ENCODE measurements around the gene LKAAEAR1.

LKAAEAR1 gene

DNA sequence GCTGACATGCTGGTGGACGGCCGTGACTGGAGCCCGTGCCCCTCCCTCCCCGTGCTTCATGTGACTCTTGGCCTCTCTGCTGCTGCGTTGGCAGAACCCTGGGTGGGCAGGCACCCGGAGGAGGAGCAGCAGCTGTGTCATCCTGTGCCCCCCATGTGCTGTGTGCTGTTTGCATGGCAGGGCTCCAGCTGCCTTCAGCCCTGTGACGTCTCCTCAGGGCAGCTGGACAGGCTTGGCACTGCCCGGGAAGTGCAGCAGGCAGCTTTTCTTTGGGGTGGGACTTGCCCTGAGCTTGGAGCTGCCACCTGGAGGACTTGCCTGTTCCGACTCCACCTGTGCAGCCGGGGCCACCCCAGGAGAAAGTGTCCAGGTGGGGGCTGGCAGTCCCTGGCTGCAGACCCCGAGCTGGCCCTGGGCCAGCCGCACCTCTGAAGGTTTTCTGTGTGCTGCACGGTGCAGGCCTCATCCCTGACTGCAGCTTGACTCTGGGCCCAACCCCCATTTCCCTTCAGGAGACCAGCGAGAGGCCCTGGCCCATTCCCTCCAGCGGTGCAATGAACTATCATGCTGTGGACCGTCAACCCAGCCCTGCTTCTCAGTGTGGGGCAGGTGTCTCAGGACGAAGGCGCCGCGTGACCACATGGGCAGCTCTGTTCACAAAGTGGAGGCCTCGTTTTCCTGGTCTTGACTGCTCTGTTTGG is 15.0 kb upstream of the LKAAEAR1 start:
- no peak overlapping the region for H3K27ac ChIP-seq
- TF ChIP-seq ZFX (IDR thresholded peaks at IDR 0.05; ENCODE audit: borderline replicate concordance) (no peak), CTCF (IDR thresholded peaks at IDR 0.05) (no peak)

- TF ChIP-seq ZFX (IDR thresholded peaks at IDR 0.05; ENCODE audit: borderline replicate concordance) (no peak), CTCF (IDR thresholded peaks at IDR 0.05) (no peak)
- H3K27ac ChIP-seq, result no peak overlapping the region
Observed at GRCh38 chr20:64098471-64099013, 14.3 kb upstream of the LKAAEAR1 start.

DNA sequence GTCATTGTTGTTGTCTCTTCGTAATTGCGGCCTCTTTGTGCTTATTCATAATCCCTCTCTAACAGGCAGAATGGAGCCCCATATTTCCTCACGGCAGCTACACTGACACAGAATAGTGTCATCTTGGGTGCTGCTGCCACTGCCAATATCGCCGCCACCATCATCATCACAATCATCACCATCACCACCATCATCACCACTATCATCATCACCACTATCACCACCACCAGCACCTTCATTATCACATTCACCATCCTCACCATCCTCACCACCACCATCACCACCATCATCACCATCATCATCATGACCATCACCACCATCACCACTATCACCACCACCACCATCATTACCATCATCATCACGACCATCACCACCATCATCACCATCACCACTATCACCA is 12.3 kb upstream of the LKAAEAR1 start:
- TF ChIP-seq CTCF (IDR thresholded peaks at IDR 0.05) (no peak), ZFX (IDR thresholded peaks at IDR 0.05; ENCODE audit: borderline replicate concordance) (no peak)
- H3K27ac ChIP-seq, result no peak overlapping the region

DNA sequence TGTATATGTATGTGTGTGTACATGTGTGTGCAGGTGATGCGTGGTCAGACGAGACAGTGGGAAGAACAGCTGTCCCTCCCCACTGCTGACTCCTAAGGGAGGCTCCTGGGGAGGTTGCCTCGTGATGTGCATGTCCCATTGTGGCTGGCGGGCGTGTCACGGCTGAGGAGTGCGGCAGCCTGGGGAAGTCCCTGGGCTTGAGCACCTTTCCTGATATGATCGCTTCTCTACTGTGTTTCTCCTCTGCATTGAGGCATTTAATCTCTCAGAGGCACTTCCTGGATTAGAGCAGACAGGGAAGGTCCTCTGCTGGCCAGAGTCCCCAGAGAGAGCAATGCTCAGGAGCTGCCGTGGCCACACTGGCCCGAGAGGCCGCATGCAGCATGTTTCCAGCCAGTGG is 11.7 kb upstream of the LKAAEAR1 start:
- H3K27ac ChIP-seq, result no peak overlapping the region
- TF ChIP-seq ZFX (IDR thresholded peaks at IDR 0.05; ENCODE audit: borderline replicate concordance) (no peak), CTCF (IDR thresholded peaks at IDR 0.05) (no peak)

DNA sequence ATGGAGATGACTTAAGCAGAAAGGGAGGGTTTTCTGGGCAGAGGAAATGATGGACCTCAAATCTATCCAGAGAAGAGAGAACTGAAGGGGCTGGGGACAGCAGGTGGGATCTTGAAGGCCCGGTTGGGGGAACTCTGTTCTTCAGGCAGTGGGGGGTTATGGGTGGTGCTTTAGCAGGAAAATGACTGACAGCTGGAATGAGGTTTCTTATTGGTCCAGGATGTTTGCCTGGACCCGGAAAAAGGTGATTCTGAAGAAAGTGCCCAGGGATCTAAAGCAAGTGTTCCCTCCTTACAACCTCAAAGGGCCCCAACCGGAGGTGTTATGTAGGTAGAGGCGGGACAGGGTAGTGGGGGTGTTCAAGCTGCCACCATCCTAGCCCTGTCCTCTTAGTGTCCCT is 11.3 kb upstream of the LKAAEAR1 start:
- H3K27ac ChIP-seq, result no peak overlapping the region
- TF ChIP-seq ZFX (IDR thresholded peaks at IDR 0.05; ENCODE audit: borderline replicate concordance) (no peak), CTCF (IDR thresholded peaks at IDR 0.05) (no peak)

- no peak overlapping the region for H3K27ac ChIP-seq
- no peak for TF ChIP-seq CTCF (IDR thresholded peaks at IDR 0.05)
- no peak for TF ChIP-seq ZFX (IDR thresholded peaks at IDR 0.05; ENCODE audit: borderline replicate concordance)
Observed at GRCh38 chr20:64093013-64093503, 8.9 kb upstream of the LKAAEAR1 start.

GRCh38 chr20:64092258-64093012 is 8.2 kb upstream of the LKAAEAR1 start:
- no peak overlapping the region for H3K27ac ChIP-seq
- TF ChIP-seq ZFX (IDR thresholded peaks at IDR 0.05; ENCODE audit: borderline replicate concordance), result no peak
- TF ChIP-seq CTCF (IDR thresholded peaks at IDR 0.05), result no peak
